ENCODE results near the gene SETD3. TPM values are rescaled to one million over a fixed set of nuclear protein-coding genes. Genes with fewer than 3 reads are reported as not detected.

The SETD3 gene
- total and polyA plus RNA-seq, 2 of the 8 experiments (the other 6 are each of a cell fraction or from before 2014, with no cell fraction given): 24.0 to 64.0 TPM

GRCh38 chr14:99468081-99468480, 12.6 kb downstream of the SETD3 start:
- POLR2A ChIA-PET (ENCODE audit: partially characterized antibody): interaction anchor here (0.8 to 1.4 kb wide), 2 partner anchors 8 to 27 kb away, joined by 3 read pairs; no protein-coding TSS in a partner anchor
- no peak for TF ChIP-seq BACH1 (IDR thresholded peaks at IDR 0.05; ENCODE audit: low read length)
- TF ChIP-seq SP2 (IDR thresholded peaks at IDR 0.05; ENCODE audit: low read length): no peak
- no peak for TF ChIP-seq E2F6 (IDR thresholded peaks at IDR 0.05)
- TF ChIP-seq CHD2 (IDR thresholded peaks at IDR 0.05; ENCODE audit: low read length): no peak
- no peak for TF ChIP-seq SAP30 (IDR thresholded peaks at IDR 0.05; ENCODE audit: insufficient read depth, insufficient replicate concordance, low read length)
- CTCF ChIA-PET (ENCODE audit: partially characterized antibody): interaction anchor here (1.6 kb wide), 1 partner anchor 27 kb away, joined by 4 read pairs; no protein-coding TSS in a partner anchor
- DNase-seq (ENCODE audit: low read depth in 1 of 2, low spot score in 2 of 2): no peak
- Histone ChIP-seq H3K27me3 (replicated peaks in 1 of 4; ENCODE audit: control insufficient read depth in 3 of 4, extremely low read depth in 1 of 4, insufficient read depth in 3 of 4, low read length in 3 of 4) (no peaks in the 10 kb centered on the region), H2BK15ac (ENCODE audit: low read length) (no peak overlapping the region), H3K23ac (ENCODE audit: insufficient read length) (no peak overlapping the region), H4K5ac (ENCODE audit: insufficient read length, low read depth, low read length) (no peak overlapping the region), H3K27ac (ENCODE audit: low read depth, low read length) (no peak overlapping the region), H2BK12ac (ENCODE audit: low read depth, low read length) (no peak overlapping the region), H3K4ac (replicated peaks; ENCODE audit: insufficient read length, low read depth, low read length) (no peak overlapping the region), H2AK5ac (ENCODE audit: low read depth, low read length) (no peak overlapping the region), H3K23me2 (ENCODE audit: low read depth, low read length) (no peaks in the 10 kb centered on the region), H3K4me1 (replicated peaks in 1 of 4; ENCODE audit: control insufficient read depth in 3 of 4, insufficient read depth in 4 of 4, low read length in 3 of 4) (peaks cover 0 to 6% (median 3%) of the 10 kb centered on the region in 4 experiments; a peak in 4 of 7 replicates), H4K8ac (ENCODE audit: extremely low read depth, insufficient read depth, low read length) (no peak overlapping the region), H3K4me3 (ENCODE audit: extremely low read depth in 1 of 4, insufficient read depth in 2 of 4, low read depth in 3 of 4, low read length in 4 of 4) (no peak overlapping the region), H3K36me3 (ENCODE audit: control insufficient read depth in 2 of 4, insufficient read depth in 4 of 4, low read length in 3 of 4) (peaks cover 0 to 5% (median 0%) of the 10 kb centered on the region in 4 experiments; a peak in 1 of 8 replicates), H4K91ac (replicated peaks; ENCODE audit: insufficient read length, low read length) (no peak overlapping the region), H4K20me1 (replicated peaks in 1 of 2; ENCODE audit: control insufficient read depth in 1 of 2, insufficient read depth in 2 of 2, low read length in 2 of 2) (peaks cover 0 to 16% of the 10 kb centered on the region in 2 experiments), H3K9ac (replicated peaks in 1 of 4; ENCODE audit: extremely low read depth in 1 of 4, low read depth in 3 of 4, low read length in 3 of 4) (no peak overlapping the region), H3K4me2 (ENCODE audit: insufficient read depth in 1 of 2, low read depth in 2 of 2, low read length in 2 of 2) (no peak overlapping the region), H3K9me3 (ENCODE audit: insufficient read depth in 2 of 2, low read depth in 1 of 2, low read length in 1 of 2) (no peaks in the 10 kb centered on the region), H2BK120ac (replicated peaks; ENCODE audit: low read depth, low read length) (no peak overlapping the region), H2AFZ (ENCODE audit: low read length) (no peak overlapping the region), H2BK5ac (ENCODE audit: low read depth, low read length) (no peak overlapping the region), H3K56ac (replicated peaks; ENCODE audit: insufficient read length, low read depth, low read length) (no peak overlapping the region), H3K14ac (ENCODE audit: insufficient read length) (no peak overlapping the region), H3K79me1 (ENCODE audit: low read depth, low read length) (peaks cover 7% of the 10 kb centered on the region; the same call in 1 of the 2 replicates), H3K18ac (ENCODE audit: extremely low read depth, low read length) (no peak overlapping the region), H3K79me2 (ENCODE audit: control insufficient read depth in 1 of 2, insufficient read depth in 2 of 2, low read length in 2 of 2) (peaks cover 8 to 79% of the 10 kb centered on the region in 2 experiments), H2BK20ac (ENCODE audit: low read length) (no peak overlapping the region)
- WGBS, 2 experiments (ENCODE audit: extremely low coverage in 1 of 2, insufficient coverage in 1 of 2, insufficient read length in 1 of 2, insufficient replicate concordance in 2 of 2, low coverage in 1 of 2, low lambda C conversion rate in 2 of 2, missing lambda C conversion rate in 1 of 2): 91% methylated on average over 4 of the region's 4 CpGs; no CpG with 5 or more reads in 1 of the 2 experiments
- FAIRE-seq: no peak

All from H1 (cell line).